Osteocyte (in vitro differentiated cells): ENCODE data around the gene TMEM107. TPM values are rescaled to one million over a fixed set of nuclear protein-coding genes. Genes with fewer than 3 reads are reported as not detected.

Source experiments
- DNase-seq: peaks from one replicate; pipeline ENCODE4 v3.0.0; 2021; ENCODE audit warnings: mixed read lengths; ENCODE audit not compliant: unreplicated experiment; ENCODE audit errors: extremely low spot score
- H3K27ac Mint-ChIP-seq: one replicate; pipeline ENCODE4 v1.8.0; 2021; ENCODE audit warnings: mild to moderate bottlenecking, mixed read lengths; ENCODE audit not compliant: unreplicated experiment
- H3K27me3 Mint-ChIP-seq: one replicate; pipeline ENCODE4 v1.8.0; 2021; ENCODE audit warnings: mixed read lengths; ENCODE audit not compliant: unreplicated experiment
- H3K36me3 Mint-ChIP-seq: one replicate; pipeline ENCODE4 v1.8.0; 2021; ENCODE audit warnings: mixed read lengths; ENCODE audit not compliant: unreplicated experiment
- H3K4me1 Mint-ChIP-seq: one replicate; pipeline ENCODE4 v1.8.0; 2021; ENCODE audit warnings: mixed read lengths; ENCODE audit not compliant: unreplicated experiment
- H3K4me3 Mint-ChIP-seq: one replicate; pipeline ENCODE4 v1.8.0; 2021; ENCODE audit warnings: mild to moderate bottlenecking, moderate library complexity, mixed read lengths; ENCODE audit not compliant: unreplicated experiment
- H3K9me3 Mint-ChIP-seq: one replicate; pipeline ENCODE4 v1.8.0; 2021; ENCODE audit warnings: mixed read lengths; ENCODE audit not compliant: unreplicated experiment
- CTCF ChIP-seq: fragments of 200-600 bp; sonication (generic); IDR thresholded peaks from 2 replicates; pipeline ENCODE4 v1.5.0; 2021; ENCODE audit warnings: antibody characterized with exemption, mild to moderate bottlenecking, moderate library complexity
- total RNA-seq: library from RNA; stranded (reverse); gene quantifications from 2 replicates; pipeline ENCODE4 v1.2.1, GENCODE V29; 2021

TMEM107 gene
- total RNA-seq, 1 donor from 2014 or later = 8.4 TPM

GRCh38 chr17:8188263-8188839 is 12.2 kb upstream of the TMEM107 start:
- no peak overlapping the region for H3K27ac Mint-ChIP-seq
- DNase-seq = no peak
- no peaks in the 10 kb centered on the region for H3K9me3 Mint-ChIP-seq
- no peaks in the 10 kb centered on the region for H3K27me3 Mint-ChIP-seq
- H3K4me3 Mint-ChIP-seq = no peak overlapping the region
- H3K36me3 Mint-ChIP-seq = no peaks in the 10 kb centered on the region
- peaks cover 9% of the 10 kb centered on the region for H3K4me1 Mint-ChIP-seq
- no peak for TF ChIP-seq CTCF

GRCh38 chr17:8187517-8188262 is 11.5 kb upstream of the TMEM107 start:
- no peak overlapping the region for H3K27ac Mint-ChIP-seq
- no peaks in the 10 kb centered on the region for H3K36me3 Mint-ChIP-seq
- peak; percentile 97 for DNase-seq
- H3K4me3 Mint-ChIP-seq = no peak overlapping the region
- H3K4me1 Mint-ChIP-seq = peaks cover 9% of the 10 kb centered on the region
- no peaks in the 10 kb centered on the region for H3K9me3 Mint-ChIP-seq
- no peak for TF ChIP-seq CTCF
- H3K27me3 Mint-ChIP-seq = peaks cover 1% of the 10 kb centered on the region

- Mint-ChIP-seq H3K4me1 (peaks cover 9% of the 10 kb centered on the region), H3K27me3 (peaks cover 2% of the 10 kb centered on the region)
- DNase-seq = peak; percentile 97
Measured at GRCh38 chr17:8186787-8187516, 10.8 kb upstream of the TMEM107 start.

GRCh38 chr17:8186446-8186786 is 10.2 kb upstream of the TMEM107 start:
- Mint-ChIP-seq H3K4me1 (peaks cover 9% of the 10 kb centered on the region), H3K27me3 (peaks cover 2% of the 10 kb centered on the region), H3K9me3 (no peaks in the 10 kb centered on the region), H3K36me3 (no peaks in the 10 kb centered on the region), H3K27ac (no peak overlapping the region), H3K4me3 (no peak overlapping the region)
- no peak for DNase-seq
- TF ChIP-seq CTCF = no peak

More at GRCh38 chr17:8186787-8187516, 10.8 kb upstream of the TMEM107 start:
- Mint-ChIP-seq H3K27ac (no peak overlapping the region), H3K36me3 (no peaks in the 10 kb centered on the region), H3K4me3 (no peak overlapping the region), H3K9me3 (no peaks in the 10 kb centered on the region)
- peak; percentile 52 for TF ChIP-seq CTCF
